GM18870 (cell line): Measurements from ENCODE around the gene LINC00237.

Experiments
- ATAC-seq: cut with Tn5 transposase; IDR thresholded peaks from one replicate; pipeline ENCODE4 v1.9.1; 2021; ENCODE audit warnings: moderate library complexity; ENCODE audit not compliant: unreplicated experiment

The LINC00237 gene

DNA sequence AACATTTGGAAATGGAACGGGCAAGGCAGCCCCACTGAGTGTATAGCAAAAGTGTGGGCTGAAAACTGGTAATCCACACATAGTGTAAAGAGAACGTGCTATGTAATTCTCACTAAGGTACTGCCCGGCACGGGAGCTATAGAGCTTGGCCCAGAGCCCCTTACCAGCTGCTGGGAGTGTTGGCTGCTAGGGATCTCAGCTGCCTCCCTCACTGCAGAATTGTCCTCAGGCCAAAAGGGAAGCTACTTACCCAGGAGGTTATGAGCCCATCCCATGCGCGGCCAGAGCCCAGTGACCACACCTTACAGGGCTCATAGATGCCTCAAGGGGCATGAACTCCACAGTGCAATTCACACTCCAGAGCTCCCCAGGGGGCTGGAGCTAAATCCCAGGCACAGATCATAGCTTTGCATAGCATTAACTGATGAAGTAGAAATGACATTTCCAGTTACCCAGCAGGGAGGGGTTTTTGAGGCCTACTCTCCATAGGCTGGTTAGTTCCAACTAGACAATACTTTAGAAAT is 56.8 kb downstream of the LINC00237 start:
- no peak for ATAC-seq

DNA sequence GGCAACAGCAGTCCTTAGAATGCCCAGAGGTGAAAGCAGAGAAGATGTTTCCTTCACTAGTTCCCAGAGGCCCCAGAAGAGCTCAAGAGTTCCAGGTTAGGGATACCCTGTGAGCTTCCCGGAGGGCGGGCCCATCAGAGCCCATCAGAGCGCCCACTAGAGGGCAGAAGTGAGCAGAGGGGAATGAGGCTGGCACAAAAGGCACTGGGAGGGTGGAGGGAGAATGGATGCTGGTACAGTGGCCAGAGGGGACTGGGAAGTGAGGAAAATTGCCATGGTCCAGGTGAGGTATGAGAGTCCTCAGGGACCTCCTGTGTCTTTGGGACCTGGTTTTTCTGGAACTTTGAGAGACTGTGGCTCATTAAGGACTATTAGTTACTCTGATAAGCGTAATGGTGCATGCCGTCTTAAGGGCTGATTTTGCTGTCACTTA is 57.3 kb downstream of the LINC00237 start:
- no peak for ATAC-seq

- no peak for ATAC-seq
Observed at GRCh38 chr20:21047981-21048380, 58.2 kb downstream of the LINC00237 start.

DNA sequence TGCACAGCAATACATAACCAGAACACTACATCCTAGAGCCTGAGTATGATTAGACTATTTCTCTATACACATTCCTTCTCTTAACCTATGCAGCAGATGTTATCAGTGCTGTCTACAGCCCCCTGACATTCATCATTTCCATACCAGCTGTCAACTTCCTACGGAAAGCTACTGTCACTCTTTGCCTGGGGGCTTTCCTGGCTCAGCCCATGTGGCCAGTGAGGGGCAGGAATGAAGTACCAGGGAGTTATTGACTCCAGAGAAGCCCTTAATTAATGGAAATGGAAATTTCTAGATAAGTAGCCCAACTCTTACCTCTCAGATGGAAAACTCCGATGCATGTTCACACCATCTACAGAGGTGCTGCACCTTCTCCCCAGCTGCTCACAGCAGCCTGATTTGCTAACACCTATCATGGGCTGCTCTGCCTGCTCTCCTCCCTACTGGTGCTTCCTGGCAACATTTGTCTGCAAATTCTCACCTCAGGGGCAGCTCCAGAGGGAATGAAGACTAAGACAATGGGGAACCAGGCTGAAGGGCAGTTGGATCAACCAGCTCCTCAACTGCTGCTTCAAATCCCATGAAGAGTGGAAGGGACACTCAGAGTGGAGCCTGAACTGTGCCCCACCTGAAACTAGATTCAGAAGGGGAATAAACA is 59.6 kb downstream of the LINC00237 start:
- no peak for ATAC-seq
